IMR-90 (cell line): ENCODE data around the gene ITPRID1.

Experiments
- BHLHE40 ChIP-seq: fragments of 150-350 bp; IDR thresholded peaks from 2 replicates; pipeline ENCODE4 v1.6.1; 2016; ENCODE audit warnings: mild to moderate bottlenecking, low read depth, low read length
- CEBPB ChIP-seq: IDR thresholded peaks from 2 replicates; pipeline ENCODE4 v1.6.1; 2012; ENCODE audit warnings: low read depth, low read length, improper control_type of control experiment
- CHD1 ChIP-seq: IDR thresholded peaks from 2 replicates; pipeline ENCODE4 v1.6.1; 2012; ENCODE audit warnings: low read depth, low read length, improper control_type of control experiment
- CTCF ChIP-seq: conservative IDR thresholded peaks from 2 replicates; pipeline ENCODE4 v1.5.1; 2012; ENCODE audit warnings: mild to moderate bottlenecking, low read depth, low read length, improper control_type of control experiment
- FOS ChIP-seq: fragments of 150-350 bp; IDR thresholded peaks from 2 replicates; pipeline ENCODE4 v1.6.1; 2016; ENCODE audit warnings: low read depth, low read length
- MAZ ChIP-seq: IDR thresholded peaks from 2 replicates; pipeline ENCODE4 v1.6.1; 2012; ENCODE audit warnings: low read depth, mild to moderate bottlenecking, low read length, improper control_type of control experiment, moderate library complexity, borderline replicate concordance
- POLR2A ChIP-seq: IDR thresholded peaks from 2 replicates; pipeline ENCODE4 v1.6.1; 2012; ENCODE audit warnings: mild to moderate bottlenecking, low read depth, low read length
- RAD21 ChIP-seq: IDR thresholded peaks from 2 replicates; pipeline ENCODE4 v1.6.1; 2012; ENCODE audit warnings: low read length, improper control_type of control experiment
- RCOR1 ChIP-seq: IDR thresholded peaks from 2 replicates; pipeline ENCODE4 v1.6.1; 2012; ENCODE audit warnings: mild to moderate bottlenecking, low read length, improper control_type of control experiment; ENCODE audit not compliant: insufficient replicate concordance
- RFX5 ChIP-seq: IDR thresholded peaks from 2 replicates; pipeline ENCODE4 v1.8.0; 2012; ENCODE audit warnings: low read depth, mild to moderate bottlenecking, low read length, moderate library complexity
- SMC3 ChIP-seq: fragments of 150-350 bp; IDR thresholded peaks from 2 replicates; pipeline ENCODE4 v1.6.1; 2016; ENCODE audit warnings: low read depth, mild to moderate bottlenecking, antibody characterized with exemption, low read length, moderate library complexity
- TF ChIP-seq, protein P1 (sequence below): fragments of 150-350 bp; IDR thresholded peaks from 2 replicates; pipeline ENCODE4 v1.6.1; 2017; ENCODE audit warnings: mild to moderate bottlenecking, antibody characterized with exemption, low read length, low read depth

DNA sequence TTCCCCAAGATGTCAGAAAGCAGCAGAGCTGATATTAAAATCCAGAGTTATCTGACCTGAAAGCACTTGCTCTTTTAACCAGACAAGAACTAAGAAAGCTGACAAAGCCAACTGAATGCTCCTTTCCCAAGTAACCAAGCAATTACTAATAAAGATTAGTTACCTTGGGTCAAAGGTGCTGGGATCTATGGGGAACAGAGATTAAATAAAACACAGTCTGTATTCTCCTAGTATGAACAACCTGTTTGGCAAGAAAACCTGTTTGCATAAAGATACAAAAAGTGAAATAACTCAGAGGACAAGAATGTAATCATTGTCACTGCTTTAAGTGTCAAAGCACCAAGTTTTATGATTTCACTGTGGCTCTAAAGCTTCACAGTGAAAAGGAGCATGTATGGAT, 35.7 kb downstream of the ITPRID1 start:
- no peak for TF ChIP-seq CTCF
- no peak for TF ChIP-seq POLR2A
- no peak for TF ChIP-seq RCOR1
- TF ChIP-seq CEBPB: no peak
- TF ChIP-seq, protein P1, sequence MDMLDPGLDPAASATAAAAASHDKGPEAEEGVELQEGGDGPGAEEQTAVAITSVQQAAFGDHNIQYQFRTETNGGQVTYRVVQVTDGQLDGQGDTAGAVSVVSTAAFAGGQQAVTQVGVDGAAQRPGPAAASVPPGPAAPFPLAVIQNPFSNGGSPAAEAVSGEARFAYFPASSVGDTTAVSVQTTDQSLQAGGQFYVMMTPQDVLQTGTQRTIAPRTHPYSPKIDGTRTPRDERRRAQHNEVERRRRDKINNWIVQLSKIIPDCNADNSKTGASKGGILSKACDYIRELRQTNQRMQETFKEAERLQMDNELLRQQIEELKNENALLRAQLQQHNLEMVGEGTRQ: no peak
- TF ChIP-seq CHD1: no peak
- no peak for TF ChIP-seq SMC3
- TF ChIP-seq BHLHE40: no peak
- TF ChIP-seq RFX5: no peak
- no peak for TF ChIP-seq FOS
- no peak for TF ChIP-seq MAZ
- no peak for TF ChIP-seq RAD21
